ENCODE data around the gene OR52N5.

OR52N5 gene

DNA sequence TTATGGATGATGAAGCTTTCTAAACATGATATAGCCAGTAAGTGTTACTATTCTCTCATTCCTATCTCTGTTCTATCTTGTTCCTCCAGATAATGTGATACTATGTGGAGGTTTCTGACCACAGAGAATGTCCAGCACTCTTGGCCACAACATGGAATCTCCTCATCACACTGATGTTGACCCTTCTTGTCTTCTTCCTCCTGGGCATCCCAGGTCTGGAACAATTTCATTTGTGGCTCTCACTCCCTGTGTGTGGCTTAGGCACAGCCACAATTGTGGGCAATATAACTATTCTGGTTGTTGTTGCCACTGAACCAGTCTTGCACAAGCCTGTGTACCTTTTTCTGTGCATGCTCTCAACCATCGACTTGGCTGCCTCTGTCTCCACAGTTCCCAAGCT is 56.8 kb downstream of the OR52N5 start:
- TF ChIP-seq, protein P1, sequence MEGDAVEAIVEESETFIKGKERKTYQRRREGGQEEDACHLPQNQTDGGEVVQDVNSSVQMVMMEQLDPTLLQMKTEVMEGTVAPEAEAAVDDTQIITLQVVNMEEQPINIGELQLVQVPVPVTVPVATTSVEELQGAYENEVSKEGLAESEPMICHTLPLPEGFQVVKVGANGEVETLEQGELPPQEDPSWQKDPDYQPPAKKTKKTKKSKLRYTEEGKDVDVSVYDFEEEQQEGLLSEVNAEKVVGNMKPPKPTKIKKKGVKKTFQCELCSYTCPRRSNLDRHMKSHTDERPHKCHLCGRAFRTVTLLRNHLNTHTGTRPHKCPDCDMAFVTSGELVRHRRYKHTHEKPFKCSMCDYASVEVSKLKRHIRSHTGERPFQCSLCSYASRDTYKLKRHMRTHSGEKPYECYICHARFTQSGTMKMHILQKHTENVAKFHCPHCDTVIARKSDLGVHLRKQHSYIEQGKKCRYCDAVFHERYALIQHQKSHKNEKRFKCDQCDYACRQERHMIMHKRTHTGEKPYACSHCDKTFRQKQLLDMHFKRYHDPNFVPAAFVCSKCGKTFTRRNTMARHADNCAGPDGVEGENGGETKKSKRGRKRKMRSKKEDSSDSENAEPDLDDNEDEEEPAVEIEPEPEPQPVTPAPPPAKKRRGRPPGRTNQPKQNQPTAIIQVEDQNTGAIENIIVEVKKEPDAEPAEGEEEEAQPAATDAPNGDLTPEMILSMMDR (conservative IDR thresholded peaks at IDR 0.05; ENCODE audit: low read length) = no peak
- no peak for DNase-seq (ENCODE audit: low read depth)

More for the DNA sequence above, 56.8 kb downstream of the OR52N5 start:
- no peak overlapping the region for H3K4me3 ChIP-seq (ENCODE audit: low read length)

All from AG10803 (cell line).